ENCODE data around the gene ADARB2.

DNA sequence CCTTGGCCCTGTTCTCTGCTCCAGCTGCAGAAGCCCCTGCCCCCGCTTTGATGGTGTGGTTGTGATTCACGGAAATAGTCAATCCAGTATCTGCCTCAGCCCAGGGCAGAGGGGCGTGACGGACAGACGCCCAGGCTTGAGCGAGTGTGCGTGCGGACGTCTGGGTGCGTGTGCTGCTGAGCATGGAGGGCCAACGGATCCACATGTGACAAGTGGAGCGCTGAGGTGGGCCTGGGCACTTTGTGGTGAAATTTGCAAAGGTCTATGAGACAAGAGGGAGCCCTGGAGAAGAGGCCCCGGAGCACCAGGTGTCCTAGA, 586.7 kb downstream of the ADARB2 start:
- TF ChIP-seq TEAD4 (IDR thresholded peaks at IDR 0.05; ENCODE audit: borderline replicate concordance, insufficient read depth): no peak
- TF ChIP-seq, protein P1, sequence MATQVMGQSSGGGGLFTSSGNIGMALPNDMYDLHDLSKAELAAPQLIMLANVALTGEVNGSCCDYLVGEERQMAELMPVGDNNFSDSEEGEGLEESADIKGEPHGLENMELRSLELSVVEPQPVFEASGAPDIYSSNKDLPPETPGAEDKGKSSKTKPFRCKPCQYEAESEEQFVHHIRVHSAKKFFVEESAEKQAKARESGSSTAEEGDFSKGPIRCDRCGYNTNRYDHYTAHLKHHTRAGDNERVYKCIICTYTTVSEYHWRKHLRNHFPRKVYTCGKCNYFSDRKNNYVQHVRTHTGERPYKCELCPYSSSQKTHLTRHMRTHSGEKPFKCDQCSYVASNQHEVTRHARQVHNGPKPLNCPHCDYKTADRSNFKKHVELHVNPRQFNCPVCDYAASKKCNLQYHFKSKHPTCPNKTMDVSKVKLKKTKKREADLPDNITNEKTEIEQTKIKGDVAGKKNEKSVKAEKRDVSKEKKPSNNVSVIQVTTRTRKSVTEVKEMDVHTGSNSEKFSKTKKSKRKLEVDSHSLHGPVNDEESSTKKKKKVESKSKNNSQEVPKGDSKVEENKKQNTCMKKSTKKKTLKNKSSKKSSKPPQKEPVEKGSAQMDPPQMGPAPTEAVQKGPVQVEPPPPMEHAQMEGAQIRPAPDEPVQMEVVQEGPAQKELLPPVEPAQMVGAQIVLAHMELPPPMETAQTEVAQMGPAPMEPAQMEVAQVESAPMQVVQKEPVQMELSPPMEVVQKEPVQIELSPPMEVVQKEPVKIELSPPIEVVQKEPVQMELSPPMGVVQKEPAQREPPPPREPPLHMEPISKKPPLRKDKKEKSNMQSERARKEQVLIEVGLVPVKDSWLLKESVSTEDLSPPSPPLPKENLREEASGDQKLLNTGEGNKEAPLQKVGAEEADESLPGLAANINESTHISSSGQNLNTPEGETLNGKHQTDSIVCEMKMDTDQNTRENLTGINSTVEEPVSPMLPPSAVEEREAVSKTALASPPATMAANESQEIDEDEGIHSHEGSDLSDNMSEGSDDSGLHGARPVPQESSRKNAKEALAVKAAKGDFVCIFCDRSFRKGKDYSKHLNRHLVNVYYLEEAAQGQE (IDR thresholded peaks at IDR 0.05; ENCODE audit: low read depth, low read length): no peak
- TF ChIP-seq, protein P2, sequence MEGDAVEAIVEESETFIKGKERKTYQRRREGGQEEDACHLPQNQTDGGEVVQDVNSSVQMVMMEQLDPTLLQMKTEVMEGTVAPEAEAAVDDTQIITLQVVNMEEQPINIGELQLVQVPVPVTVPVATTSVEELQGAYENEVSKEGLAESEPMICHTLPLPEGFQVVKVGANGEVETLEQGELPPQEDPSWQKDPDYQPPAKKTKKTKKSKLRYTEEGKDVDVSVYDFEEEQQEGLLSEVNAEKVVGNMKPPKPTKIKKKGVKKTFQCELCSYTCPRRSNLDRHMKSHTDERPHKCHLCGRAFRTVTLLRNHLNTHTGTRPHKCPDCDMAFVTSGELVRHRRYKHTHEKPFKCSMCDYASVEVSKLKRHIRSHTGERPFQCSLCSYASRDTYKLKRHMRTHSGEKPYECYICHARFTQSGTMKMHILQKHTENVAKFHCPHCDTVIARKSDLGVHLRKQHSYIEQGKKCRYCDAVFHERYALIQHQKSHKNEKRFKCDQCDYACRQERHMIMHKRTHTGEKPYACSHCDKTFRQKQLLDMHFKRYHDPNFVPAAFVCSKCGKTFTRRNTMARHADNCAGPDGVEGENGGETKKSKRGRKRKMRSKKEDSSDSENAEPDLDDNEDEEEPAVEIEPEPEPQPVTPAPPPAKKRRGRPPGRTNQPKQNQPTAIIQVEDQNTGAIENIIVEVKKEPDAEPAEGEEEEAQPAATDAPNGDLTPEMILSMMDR (IDR thresholded peaks at IDR 0.05): no peak
- TF ChIP-seq, protein P3, sequence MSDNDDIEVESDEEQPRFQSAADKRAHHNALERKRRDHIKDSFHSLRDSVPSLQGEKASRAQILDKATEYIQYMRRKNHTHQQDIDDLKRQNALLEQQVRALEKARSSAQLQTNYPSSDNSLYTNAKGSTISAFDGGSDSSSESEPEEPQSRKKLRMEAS (IDR thresholded peaks at IDR 0.05; ENCODE audit: low read depth): no peak
- TF ChIP-seq TAF1 (IDR thresholded peaks at IDR 0.05; ENCODE audit: borderline replicate concordance, low read depth, low read length): no peak
